HEK293 (cell line): Measurements from ENCODE around the gene SOX5.

Source experiments
- CTCF ChIA-PET: fragments of 350-600 bp; formaldehyde crosslinking; extraction: SDS; loops from one replicate; lab custom pipeline; 2021; ENCODE audit warnings: antibody characterized with exemption; lab: Yijun Ruan, JAX
- POLR2A ChIA-PET: fragments of 300-600 bp; formaldehyde crosslinking; extraction: SDS; loops from one replicate; lab custom pipeline; 2020; ENCODE audit warnings: antibody characterized with exemption, inconsistent platforms; lab: Yijun Ruan, JAX
- H3K27ac ChIP-seq: fragments of 200-500 bp; sonication (Bioruptor generic); 2 replicates; pipeline ENCODE4 v1.5.1; 2014; ENCODE audit warnings: low read depth, low read length, control low read depth, inconsistent platforms; ENCODE audit errors: extremely low read depth
- H3K36me3 ChIP-seq, 2 experiments: fragments of 200-500 bp in 1 of 2; sonication (Bioruptor generic) in 1 of 2; 1 replicate in 1 of 2; 2 replicates in 1 of 2; pipeline ENCODE4 v1.5.1; 2014 to 2017; ENCODE audit warnings: inconsistent platforms in 2 of 2, low read length in 2 of 2; ENCODE audit not compliant: control insufficient read depth in 2 of 2, insufficient read depth in 1 of 2
- H3K4me1 ChIP-seq: fragments of 200-500 bp; sonication (Bioruptor generic); 2 replicates; pipeline ENCODE4 v1.5.1; 2014; ENCODE audit warnings: mild to moderate bottlenecking, low read length, inconsistent platforms; ENCODE audit not compliant: control insufficient read depth, insufficient read depth
- H3K4me3 ChIP-seq: 2 replicates; pipeline ENCODE4 v1.5.1; 2011; ENCODE audit warnings: low read depth, mild to moderate bottlenecking, control low read depth, low read length, moderate library complexity
- H3K9me3 ChIP-seq: fragments of 200-500 bp; sonication (Bioruptor generic); 2 replicates; pipeline ENCODE4 v1.5.1; 2014; ENCODE audit warnings: low read depth, low read length, inconsistent platforms; ENCODE audit not compliant: control insufficient read depth, insufficient read depth
- GFI1B ChIP-seq: fragments of 450-650 bp; formaldehyde crosslinking; IDR thresholded peaks from 2 replicates; pipeline ENCODE4 v1.5.1; 2016; ENCODE audit warnings: missing biosample characterization, missing genetic modification characterization
- GLIS1 ChIP-seq: fragments of 450-650 bp; formaldehyde crosslinking; IDR thresholded peaks from 2 replicates; pipeline ENCODE4 v1.5.1; 2016; ENCODE audit warnings: missing biosample characterization, missing genetic modification characterization
- MYNN ChIP-seq: fragments of 450-650 bp; formaldehyde crosslinking; IDR thresholded peaks from 2 replicates; pipeline ENCODE4 v1.5.1; 2016; ENCODE audit warnings: missing biosample characterization, missing genetic modification characterization, borderline replicate concordance
- TCF7L2 ChIP-seq: IDR thresholded peaks from 2 replicates; pipeline ENCODE4 v1.6.1; 2011; ENCODE audit warnings: low read depth, mild to moderate bottlenecking, inconsistent platforms, low read length, moderate library complexity, borderline replicate concordance
- ZBTB17 ChIP-seq: fragments of 450-650 bp; formaldehyde crosslinking; IDR thresholded peaks from 2 replicates; pipeline ENCODE4 v1.5.1; 2016; ENCODE audit warnings: missing biosample characterization, missing genetic modification characterization
- ZNF10 ChIP-seq: fragments of 450-650 bp; formaldehyde crosslinking; IDR thresholded peaks from 2 replicates; pipeline ENCODE4 v1.5.1; 2017; ENCODE audit warnings: missing biosample characterization, missing genetic modification characterization
- ZNF138 ChIP-seq: fragments of 450-650 bp; formaldehyde crosslinking; IDR thresholded peaks from 2 replicates; pipeline ENCODE4 v1.5.1; 2016; ENCODE audit warnings: missing biosample characterization, missing genetic modification characterization, borderline replicate concordance
- ZNF157 ChIP-seq: fragments of 450-650 bp; formaldehyde crosslinking; IDR thresholded peaks from 2 replicates; pipeline ENCODE4 v1.5.1; 2016; ENCODE audit warnings: missing biosample characterization, missing genetic modification characterization
- ZNF184 ChIP-seq: fragments of 450-650 bp; IDR thresholded peaks from 2 replicates; pipeline ENCODE4 v1.5.1; 2018; ENCODE audit warnings: missing biosample characterization, mild to moderate bottlenecking, missing genetic modification characterization
- ZNF311 ChIP-seq: fragments of 450-650 bp; formaldehyde crosslinking; IDR thresholded peaks from 2 replicates; pipeline ENCODE4 v1.5.1; 2017; ENCODE audit warnings: missing biosample characterization, missing genetic modification characterization, borderline replicate concordance
- ZNF350 ChIP-seq: fragments of 450-650 bp; formaldehyde crosslinking; IDR thresholded peaks from 2 replicates; pipeline ENCODE4 v1.5.0; 2017; ENCODE audit warnings: missing biosample characterization, mild to moderate bottlenecking, missing genetic modification characterization
- ZNF544 ChIP-seq: fragments of 450-650 bp; formaldehyde crosslinking; IDR thresholded peaks from 2 replicates; pipeline ENCODE4 v1.5.0; 2017; ENCODE audit warnings: missing biosample characterization, missing genetic modification characterization
- ZNF558 ChIP-seq: fragments of 450-650 bp; formaldehyde crosslinking; IDR thresholded peaks from 2 replicates; pipeline ENCODE4 v1.5.1; 2016; ENCODE audit warnings: missing biosample characterization, missing genetic modification characterization
- ZSCAN16 ChIP-seq: fragments of 450-650 bp; formaldehyde crosslinking; IDR thresholded peaks from 2 replicates; pipeline ENCODE4 v1.5.1; 2016; ENCODE audit warnings: missing biosample characterization, missing genetic modification characterization
- TF ChIP-seq, protein P1 (sequence below): fragments of 450-650 bp; formaldehyde crosslinking; IDR thresholded peaks from 2 replicates; pipeline ENCODE4 v1.5.1; 2016; ENCODE audit warnings: missing biosample characterization, missing genetic modification characterization
- TF ChIP-seq, protein P2 (sequence below): fragments of 450-650 bp; formaldehyde crosslinking; IDR thresholded peaks from 2 replicates; pipeline ENCODE4 v1.5.1; 2016; ENCODE audit warnings: missing biosample characterization, missing genetic modification characterization
- TF ChIP-seq, protein P3 (sequence below): fragments of 450-650 bp; formaldehyde crosslinking; IDR thresholded peaks from 2 replicates; pipeline ENCODE4 v1.5.1; 2016; ENCODE audit warnings: missing biosample characterization, missing genetic modification characterization
- TF ChIP-seq, protein P4 (sequence below): fragments of 450-650 bp; formaldehyde crosslinking; IDR thresholded peaks from 2 replicates; pipeline ENCODE4 v1.5.1; 2016; ENCODE audit warnings: missing biosample characterization, missing genetic modification characterization
- TF ChIP-seq, protein P5 (sequence below): fragments of 450-650 bp; formaldehyde crosslinking; IDR thresholded peaks from 2 replicates; pipeline ENCODE4 v1.5.1; 2016; ENCODE audit warnings: missing biosample characterization, missing genetic modification characterization

The SOX5 gene

DNA sequence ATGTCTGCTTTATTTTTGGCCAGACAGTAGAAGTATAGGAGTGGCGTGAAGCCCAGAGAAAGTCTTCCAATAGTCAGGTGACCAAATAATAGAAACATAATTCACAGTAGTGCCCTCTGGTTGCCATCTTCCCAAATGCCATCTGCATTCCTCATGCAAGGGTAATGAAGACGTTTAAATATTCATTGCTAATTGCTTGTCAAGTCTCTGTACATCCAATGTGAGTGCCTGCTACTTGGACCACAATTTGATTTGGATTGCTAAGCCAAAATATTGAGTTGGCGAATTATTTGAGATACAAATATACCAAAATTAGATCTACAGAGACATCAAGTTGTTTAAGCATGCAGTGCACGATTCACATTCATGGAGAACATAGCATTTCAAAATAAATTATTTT lies 402.7 kb downstream of the SOX5 start (continued):
- TF ChIP-seq, protein P1, sequence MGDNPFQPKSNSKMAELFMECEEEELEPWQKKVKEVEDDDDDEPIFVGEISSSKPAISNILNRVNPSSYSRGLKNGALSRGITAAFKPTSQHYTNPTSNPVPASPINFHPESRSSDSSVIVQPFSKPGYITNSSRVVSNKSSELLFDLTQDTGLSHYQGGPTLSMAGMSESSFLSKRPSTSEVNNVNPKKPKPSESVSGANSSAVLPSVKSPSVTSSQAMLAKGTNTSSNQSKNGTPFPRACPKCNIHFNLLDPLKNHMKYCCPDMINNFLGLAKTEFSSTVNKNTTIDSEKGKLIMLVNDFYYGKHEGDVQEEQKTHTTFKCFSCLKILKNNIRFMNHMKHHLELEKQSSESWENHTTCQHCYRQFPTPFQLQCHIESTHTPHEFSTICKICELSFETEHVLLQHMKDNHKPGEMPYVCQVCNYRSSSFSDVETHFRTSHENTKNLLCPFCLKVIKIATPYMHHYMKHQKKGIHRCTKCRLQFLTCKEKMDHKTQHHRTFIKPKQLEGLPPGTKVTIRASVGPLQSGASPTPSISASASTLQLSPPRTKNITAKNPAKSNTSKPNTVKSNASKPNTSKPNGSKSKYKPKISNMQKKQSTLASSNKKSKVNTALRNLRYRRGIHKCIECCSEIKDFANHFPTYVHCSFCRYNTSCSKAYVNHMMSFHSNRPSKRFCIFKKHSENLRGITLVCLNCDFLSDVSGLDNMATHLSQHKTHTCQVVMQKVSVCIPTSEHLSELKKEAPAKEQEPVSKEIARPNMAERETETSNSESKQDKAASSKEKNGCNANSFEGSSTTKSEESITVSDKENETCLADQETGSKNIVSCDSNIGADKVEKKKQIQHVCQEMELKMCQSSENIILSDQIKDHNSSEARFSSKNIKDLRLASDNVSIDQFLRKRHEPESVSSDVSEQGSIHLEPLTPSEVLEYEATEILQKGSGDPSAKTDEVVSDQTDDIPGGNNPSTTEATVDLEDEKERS (tag by site-specific recombination): no peak
- no peak for TF ChIP-seq ZNF10 (tag by site-specific recombination)
- TF ChIP-seq TCF7L2: no peak
- no peak for TF ChIP-seq ZNF311 (tag by site-specific recombination)
- TF ChIP-seq, protein P2, sequence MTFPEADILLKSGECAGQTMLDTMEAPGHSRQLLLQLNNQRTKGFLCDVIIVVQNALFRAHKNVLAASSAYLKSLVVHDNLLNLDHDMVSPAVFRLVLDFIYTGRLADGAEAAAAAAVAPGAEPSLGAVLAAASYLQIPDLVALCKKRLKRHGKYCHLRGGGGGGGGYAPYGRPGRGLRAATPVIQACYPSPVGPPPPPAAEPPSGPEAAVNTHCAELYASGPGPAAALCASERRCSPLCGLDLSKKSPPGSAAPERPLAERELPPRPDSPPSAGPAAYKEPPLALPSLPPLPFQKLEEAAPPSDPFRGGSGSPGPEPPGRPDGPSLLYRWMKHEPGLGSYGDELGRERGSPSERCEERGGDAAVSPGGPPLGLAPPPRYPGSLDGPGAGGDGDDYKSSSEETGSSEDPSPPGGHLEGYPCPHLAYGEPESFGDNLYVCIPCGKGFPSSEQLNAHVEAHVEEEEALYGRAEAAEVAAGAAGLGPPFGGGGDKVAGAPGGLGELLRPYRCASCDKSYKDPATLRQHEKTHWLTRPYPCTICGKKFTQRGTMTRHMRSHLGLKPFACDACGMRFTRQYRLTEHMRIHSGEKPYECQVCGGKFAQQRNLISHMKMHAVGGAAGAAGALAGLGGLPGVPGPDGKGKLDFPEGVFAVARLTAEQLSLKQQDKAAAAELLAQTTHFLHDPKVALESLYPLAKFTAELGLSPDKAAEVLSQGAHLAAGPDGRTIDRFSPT (tag by site-specific recombination): no peak
- TF ChIP-seq ZNF157: no peak
- no peak for TF ChIP-seq ZNF558 (tag by site-specific recombination)
- TF ChIP-seq, all 188 proteins: peak for 0

DNA sequence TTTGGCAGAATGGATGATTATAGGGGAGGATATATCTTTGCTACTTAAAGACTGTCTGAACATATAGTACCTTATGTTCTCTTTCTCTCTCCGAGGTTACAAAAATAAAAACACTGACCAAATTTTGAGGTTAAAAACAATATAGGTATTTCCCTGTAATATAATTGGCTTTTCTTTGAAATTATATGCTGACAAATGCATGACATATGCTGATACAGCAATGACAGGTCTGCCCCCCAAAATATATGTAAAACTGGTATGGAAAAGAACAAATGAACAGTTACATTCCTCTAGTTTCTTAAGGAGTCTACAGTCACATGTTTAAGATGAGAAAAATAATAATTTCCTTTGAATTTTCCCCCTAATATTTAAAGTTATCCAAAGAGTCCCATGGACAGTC lies 405.7 kb downstream of the SOX5 start:
- H3K27ac ChIP-seq: no peak overlapping the region
- ChIA-PET POLR2A (no interaction called here), CTCF (interaction anchor here (0.7 kb wide), 1 partner anchor 1557 kb away, joined by 4 read pairs; no protein-coding TSS in a partner anchor)
- no peaks in the 10 kb centered on the region for H3K9me3 ChIP-seq
- TF ChIP-seq, protein P3, sequence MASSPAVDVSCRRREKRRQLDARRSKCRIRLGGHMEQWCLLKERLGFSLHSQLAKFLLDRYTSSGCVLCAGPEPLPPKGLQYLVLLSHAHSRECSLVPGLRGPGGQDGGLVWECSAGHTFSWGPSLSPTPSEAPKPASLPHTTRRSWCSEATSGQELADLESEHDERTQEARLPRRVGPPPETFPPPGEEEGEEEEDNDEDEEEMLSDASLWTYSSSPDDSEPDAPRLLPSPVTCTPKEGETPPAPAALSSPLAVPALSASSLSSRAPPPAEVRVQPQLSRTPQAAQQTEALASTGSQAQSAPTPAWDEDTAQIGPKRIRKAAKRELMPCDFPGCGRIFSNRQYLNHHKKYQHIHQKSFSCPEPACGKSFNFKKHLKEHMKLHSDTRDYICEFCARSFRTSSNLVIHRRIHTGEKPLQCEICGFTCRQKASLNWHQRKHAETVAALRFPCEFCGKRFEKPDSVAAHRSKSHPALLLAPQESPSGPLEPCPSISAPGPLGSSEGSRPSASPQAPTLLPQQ (tag by site-specific recombination): no peak
- TF ChIP-seq ZBTB17 (tag by site-specific recombination) (no peak), ZNF544 (tag by site-specific recombination) (no peak), ZNF350 (tag by site-specific recombination) (no peak), ZSCAN16 (tag by site-specific recombination) (no peak), MYNN (tag by site-specific recombination) (no peak), ZNF184 (tag by site-specific recombination) (no peak), ZNF138 (tag by site-specific recombination) (no peak), GFI1B (tag by site-specific recombination) (no peak), GLIS1 (no peak)
- TF ChIP-seq, protein P4, sequence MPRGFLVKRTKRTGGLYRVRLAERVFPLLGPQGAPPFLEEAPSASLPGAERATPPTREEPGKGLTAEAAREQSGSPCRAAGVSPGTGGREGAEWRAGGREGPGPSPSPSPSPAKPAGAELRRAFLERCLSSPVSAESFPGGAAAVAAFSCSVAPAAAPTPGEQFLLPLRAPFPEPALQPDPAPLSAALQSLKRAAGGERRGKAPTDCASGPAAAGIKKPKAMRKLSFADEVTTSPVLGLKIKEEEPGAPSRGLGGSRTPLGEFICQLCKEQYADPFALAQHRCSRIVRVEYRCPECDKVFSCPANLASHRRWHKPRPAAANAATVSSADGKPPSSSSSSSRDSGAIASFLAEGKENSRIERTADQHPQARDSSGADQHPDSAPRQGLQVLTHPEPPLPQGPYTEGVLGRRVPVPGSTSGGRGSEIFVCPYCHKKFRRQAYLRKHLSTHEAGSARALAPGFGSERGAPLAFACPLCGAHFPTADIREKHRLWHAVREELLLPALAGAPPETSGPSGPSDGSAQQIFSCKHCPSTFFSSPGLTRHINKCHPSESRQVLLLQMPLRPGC (tag by site-specific recombination): no peak
- TF ChIP-seq, protein P5, sequence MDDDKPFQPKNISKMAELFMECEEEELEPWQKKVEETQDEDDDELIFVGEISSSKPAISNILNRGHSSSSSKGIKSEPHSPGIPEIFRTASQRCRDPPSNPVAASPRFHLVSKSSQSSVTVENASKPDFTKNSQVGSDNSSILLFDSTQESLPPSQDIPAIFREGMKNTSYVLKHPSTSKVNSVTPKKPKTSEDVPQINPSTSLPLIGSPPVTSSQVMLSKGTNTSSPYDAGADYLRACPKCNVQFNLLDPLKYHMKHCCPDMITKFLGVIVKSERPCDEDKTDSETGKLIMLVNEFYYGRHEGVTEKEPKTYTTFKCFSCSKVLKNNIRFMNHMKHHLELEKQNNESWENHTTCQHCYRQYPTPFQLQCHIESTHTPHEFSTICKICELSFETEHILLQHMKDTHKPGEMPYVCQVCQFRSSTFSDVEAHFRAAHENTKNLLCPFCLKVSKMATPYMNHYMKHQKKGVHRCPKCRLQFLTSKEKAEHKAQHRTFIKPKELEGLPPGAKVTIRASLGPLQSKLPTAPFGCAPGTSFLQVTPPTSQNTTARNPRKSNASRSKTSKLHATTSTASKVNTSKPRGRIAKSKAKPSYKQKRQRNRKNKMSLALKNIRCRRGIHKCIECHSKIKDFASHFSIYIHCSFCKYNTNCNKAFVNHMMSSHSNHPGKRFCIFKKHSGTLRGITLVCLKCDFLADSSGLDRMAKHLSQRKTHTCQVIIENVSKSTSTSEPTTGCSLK (tag by site-specific recombination): no peak
- H3K4me1 ChIP-seq: no peaks in the 10 kb centered on the region
- no peak overlapping the region for H3K4me3 ChIP-seq
- no peaks in the 10 kb centered on the region for H3K36me3 ChIP-seq
